ENCODE data around the gene RNF103.

Gene RNF103

GRCh38 chr2:86562922-86563649 lies 60.6 kb downstream of the RNF103 start, which contains the start of gene CHMP3:
CHMP3 (minus strand) TSS chr2:86563443; CDS start chr2:86563348, 95 bp downstream.
- peak; percentile 98 to 99 for DNase-seq

- no peak for DNase-seq
Measured at GRCh38 chr2:86562485-86562921, 61.2 kb downstream of the RNF103 start.

- no peak for DNase-seq
Measured at GRCh38 chr2:86557836-86558235, 65.8 kb downstream of the RNF103 start.

GRCh38 chr2:86556508-86556907 lies 67.2 kb downstream of the RNF103 start:
- DNase-seq = no peak

Measured in CD4-positive, alpha-beta T cell treated with Interleukin-1 beta for 1 hour (primary cell).